Psoas muscle (tissue), 8 donors: ENCODE data around the gene C2orf42. TPM values are rescaled to one million over a fixed set of nuclear protein-coding genes. Genes with fewer than 3 reads are reported as not detected.

Experiments used
- ATAC-seq, 4 donors: fragments of 200-7000 bp; cut with Tn5 transposase; one replicate each; pipeline ENCODE4 v1.9.1; 2020; ENCODE audit warnings: moderate library complexity in 3 of 4, mild to moderate bottlenecking in 2 of 4
- DNase-seq, 2 donors: peaks; one replicate each; pipeline ENCODE4 v3.0.0-alpha.2; 2020
- H3K27ac ChIP-seq: fragments of 200-600 bp; one replicate; pipeline ENCODE4 v1.8.0; 2022
- H3K27me3 ChIP-seq, 3 donors: fragments of 200-600 bp in 1 of 3; one replicate each; pipeline versions ENCODE4 v1.6.1 to v1.8.0; 2013 to 2022; ENCODE audit warnings: low read length in 2 of 3, mild to moderate bottlenecking in 2 of 3, moderate library complexity in 1 of 3; ENCODE audit not compliant: insufficient read depth in 3 of 3
- H3K36me3 ChIP-seq, 2 donors: fragments of 200-600 bp in 1 of 2; one replicate each; pipeline versions ENCODE4 v1.6.1 to v1.8.0; 2013 to 2022; ENCODE audit warnings: low read depth in 1 of 2, mild to moderate bottlenecking in 1 of 2, moderate library complexity in 1 of 2; ENCODE audit not compliant: insufficient read depth in 1 of 2
- H3K4me1 ChIP-seq: fragments of 200-600 bp; one replicate; pipeline ENCODE4 v1.8.0; 2022
- H3K4me3 ChIP-seq: fragments of 200-600 bp; one replicate; pipeline ENCODE4 v1.8.0; 2022; ENCODE audit warnings: mild to moderate bottlenecking
- H3K9me3 ChIP-seq: fragments of 200-600 bp; one replicate; pipeline ENCODE4 v1.8.0; 2022
- WGBS, 3 donors: extraction: QIAGEN DNeasy Blood & Tissue Kit; methylation state at CpG; one replicate each; pipeline versions ENCODE4 v1.1.6 to v1.1.7; 2013; 5-methylcytosine and 5-hydroxymethylcytosine counted together
- intact Hi-C, 2 donors: fragments of 100-400 bp; cut with DNase I; formaldehyde crosslinking; loops; one replicate each; pipeline versions ENCODE4 v1.11.0 to v1.14.2; 2022
- polyA plus RNA-seq, 3 donors: library from polyadenylated mRNA; stranded (reverse); fragments of 200-250 nt; gene quantifications; one replicate each; pipeline ENCODE4 v1.2.3, GENCODE V29; 2013
- total RNA-seq, 4 donors: library from RNA; stranded (reverse); fragmentation: NEBNext Ultra II Directional in 2 of 4; extraction: Animal tissue kit (Norgen Biotek cat#: 25700) in 2 of 4; gene quantifications; one replicate each; pipeline versions ENCODE4 v1.2.1 to v1.2.4, GENCODE V29; 2021 to 2023
- TF ChIP-seq, protein P1 (sequence below): fragments of 200-600 bp; IDR thresholded peaks from one replicate; pipeline ENCODE4 v1.8.0; 2022; ENCODE audit warnings: antibody characterized with exemption
- donor health status: healthy with polysubstance abuse.
- donor health status: DM: no; HTN: no; CAD: no; lungs with moderate emphysema.
- donor health status: Bipolar disorder and iron deficiency.
- donor health status: healthy.
- donor health status: DM: yes; HTN: yes; CAD: no.
- donor health status: DM: no; HTN: no; CAD: no.
- donor health status: DM: no; HTN: no; CAD: no.
- donor health status: DM: yes; HTN: yes; CAD: no.

Gene C2orf42
- total and polyA plus RNA-seq, 7 donors, result 5.3 to 13.3 (median 7.7) TPM

DNA sequence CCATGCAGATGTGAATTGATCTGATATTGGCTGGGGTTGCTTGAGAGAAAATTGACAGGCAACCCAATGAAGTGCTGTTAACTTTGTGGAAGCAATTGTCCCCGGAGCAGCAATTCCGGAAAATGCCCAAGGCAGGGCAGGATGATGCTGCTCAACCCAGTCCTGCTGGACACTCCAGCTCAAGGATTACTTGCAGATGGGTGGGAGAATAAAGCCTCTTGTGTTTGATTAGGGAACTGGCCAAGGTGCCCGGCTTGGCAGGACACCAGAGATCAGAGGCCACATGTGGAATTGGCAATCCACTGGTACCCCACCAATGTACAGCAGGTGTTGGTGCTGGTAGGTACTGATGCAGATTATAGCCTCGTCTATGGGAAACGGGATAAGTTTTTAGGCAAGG is 12.3 kb upstream of the C2orf42 start:
- DNase-seq, result no peak
- ATAC-seq, result peak in 1 of 4 donors; percentile 27
- intact Hi-C loops, result no loop called here
- WGBS, 3 donors, result 67 to 79% (median 69%) methylated on average over 5 of the region's 5 CpGs
- no peak overlapping the region for H3K4me3 ChIP-seq
- peaks cover 0 to 4% of the 10 kb centered on the region in 2 donors for H3K36me3 ChIP-seq
- H3K9me3 ChIP-seq, result no peaks in the 10 kb centered on the region
- no peaks in the 10 kb centered on the region for H3K4me1 ChIP-seq
- no peak overlapping the region for H3K27ac ChIP-seq
- H3K27me3 ChIP-seq, result no peaks in the 10 kb centered on the region
- TF ChIP-seq, protein P1, sequence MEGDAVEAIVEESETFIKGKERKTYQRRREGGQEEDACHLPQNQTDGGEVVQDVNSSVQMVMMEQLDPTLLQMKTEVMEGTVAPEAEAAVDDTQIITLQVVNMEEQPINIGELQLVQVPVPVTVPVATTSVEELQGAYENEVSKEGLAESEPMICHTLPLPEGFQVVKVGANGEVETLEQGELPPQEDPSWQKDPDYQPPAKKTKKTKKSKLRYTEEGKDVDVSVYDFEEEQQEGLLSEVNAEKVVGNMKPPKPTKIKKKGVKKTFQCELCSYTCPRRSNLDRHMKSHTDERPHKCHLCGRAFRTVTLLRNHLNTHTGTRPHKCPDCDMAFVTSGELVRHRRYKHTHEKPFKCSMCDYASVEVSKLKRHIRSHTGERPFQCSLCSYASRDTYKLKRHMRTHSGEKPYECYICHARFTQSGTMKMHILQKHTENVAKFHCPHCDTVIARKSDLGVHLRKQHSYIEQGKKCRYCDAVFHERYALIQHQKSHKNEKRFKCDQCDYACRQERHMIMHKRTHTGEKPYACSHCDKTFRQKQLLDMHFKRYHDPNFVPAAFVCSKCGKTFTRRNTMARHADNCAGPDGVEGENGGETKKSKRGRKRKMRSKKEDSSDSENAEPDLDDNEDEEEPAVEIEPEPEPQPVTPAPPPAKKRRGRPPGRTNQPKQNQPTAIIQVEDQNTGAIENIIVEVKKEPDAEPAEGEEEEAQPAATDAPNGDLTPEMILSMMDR, result no peak

- no peaks in the 10 kb centered on the region for H3K9me3 ChIP-seq
- intact Hi-C loops, result no loop called here
- no peak for DNase-seq
- H3K4me3 ChIP-seq, result no peak overlapping the region
- H3K27me3 ChIP-seq, result no peaks in the 10 kb centered on the region
- H3K27ac ChIP-seq, result no peak overlapping the region
- no peaks in the 10 kb centered on the region for H3K36me3 ChIP-seq
- ATAC-seq, result no peak
- TF ChIP-seq, protein P1, result no peak
- 78 to 79% (median 79%) methylated on average over 9 of the region's 9 CpGs for WGBS, 3 donors
- H3K4me1 ChIP-seq, result no peaks in the 10 kb centered on the region
Observed at GRCh38 chr2:70202236-70202806, 11.5 kb upstream of the C2orf42 start.

DNA sequence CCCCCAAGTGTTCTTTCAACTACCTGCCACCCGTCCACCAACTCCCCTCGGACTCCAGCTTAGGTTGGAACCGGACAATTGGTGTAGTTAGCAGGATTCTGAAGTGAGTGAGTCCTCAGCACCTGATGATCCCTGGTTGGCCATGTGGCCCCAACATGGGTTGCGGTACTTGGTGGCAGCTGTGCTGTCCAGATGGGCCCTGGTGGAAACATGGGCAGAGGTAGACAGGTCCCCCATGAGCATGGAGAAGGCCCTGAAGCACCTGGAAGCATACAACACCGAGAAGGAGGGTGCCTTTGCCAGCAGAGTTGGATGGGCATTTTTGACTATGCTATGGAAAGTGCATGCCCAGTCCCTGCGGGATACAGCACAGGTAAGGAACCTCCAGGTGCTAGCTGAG is 11.0 kb upstream of the C2orf42 start:
- intact Hi-C loops, result no loop called here
- Histone ChIP-seq H3K9me3 (no peaks in the 10 kb centered on the region), H3K4me1 (no peaks in the 10 kb centered on the region), H3K27ac (no peak overlapping the region), H3K36me3 (no peaks in the 10 kb centered on the region), H3K4me3 (no peak overlapping the region), H3K27me3 (no peaks in the 10 kb centered on the region)
- no peak for ATAC-seq
- TF ChIP-seq, protein P1, result no peak
- 90 to 94% (median 91%) methylated on average over 6 of the region's 6 CpGs for WGBS, 3 donors
- no peak for DNase-seq

GRCh38 chr2:70201225-70201768 is 10.5 kb upstream of the C2orf42 start:
- H3K36me3 ChIP-seq, result no peaks in the 10 kb centered on the region
- no peaks in the 10 kb centered on the region for H3K9me3 ChIP-seq
- DNase-seq (no peak), ATAC-seq (no peak)
- no peaks in the 10 kb centered on the region for H3K4me1 ChIP-seq
- no peak overlapping the region for H3K4me3 ChIP-seq
- no peak overlapping the region for H3K27ac ChIP-seq
- TF ChIP-seq, protein P1, result no peak
- 77 to 95% (median 91%) methylated on average over 3 of the region's 3 CpGs for WGBS, 3 donors
- intact Hi-C loops, result no loop called here
- no peaks in the 10 kb centered on the region for H3K27me3 ChIP-seq
